ENCODE results near the gene RIOK1. TPM values are rescaled to one million over a fixed set of nuclear protein-coding genes. Genes with fewer than 3 reads are reported as not detected.

RIOK1 gene
- total and polyA plus RNA-seq, 9 of the 15 experiments (the other 6 are each of a cell fraction or from before 2014, with no cell fraction given): 24.9 to 101 (median 52.2) TPM

- no peak overlapping the region for H3K4me2 ChIP-seq (ENCODE audit: insufficient read depth, low read length)
- H3K79me2 ChIP-seq (ENCODE audit: control insufficient read depth, insufficient read depth, low read length): no peaks in the 10 kb centered on the region
- no peak for FAIRE-seq
- DNase-seq (ENCODE audit: extremely low read depth in 1 of 4, low spot score in 3 of 4): no peak
- no peak for ATAC-seq
- no peak overlapping the region for H2AFZ ChIP-seq (ENCODE audit: low read depth, low read length)
- WGBS (ENCODE audit: insufficient coverage, low coverage, missing lambda C conversion rate): 64% methylated on average over 22 of the region's 39 CpGs
- H3K27ac ChIP-seq (ENCODE audit: extremely low read depth, low read depth, low read length): no peak overlapping the region
- no peaks in the 10 kb centered on the region for H3K4me1 ChIP-seq (replicated peaks in 1 of 2; ENCODE audit: control insufficient read depth in 2 of 2, insufficient read depth in 2 of 2, low read length in 2 of 2)
- intact Hi-C loops (cut with micrococcal nuclease) (loop anchor here (1.0 kb wide), 1 partner anchor 190 kb away; no protein-coding TSS in a partner anchor), in situ Hi-C loops (cut with MboI) (no loop called here)
- H3K9me3 ChIP-seq (replicated peaks; ENCODE audit: control insufficient read depth, insufficient read depth, low read depth, low read length): no peaks in the 10 kb centered on the region; the same call in 1 of the 2 replicates
- no peaks in the 10 kb centered on the region for H3K9me1 ChIP-seq (ENCODE audit: control insufficient read depth, insufficient read depth, low read length)
- H3K27me3 ChIP-seq (ENCODE audit: control insufficient read depth in 2 of 2, insufficient read depth in 2 of 2, low read length in 2 of 2): peaks cover 0 to 5% of the 10 kb centered on the region in 2 experiments; a peak in 1 of 5 replicates
- no peak for TF ChIP-seq SMARCA4 (IDR thresholded peaks at IDR 0.05)
- no peak for TF ChIP-seq ZNF23 (CRISPR knock-in tag; IDR thresholded peaks at IDR 0.05)
- 0 out of 2 replicates have a peak, but pooled peaks have one; percentile 34 for TF ChIP-seq ZBTB33 (CRISPR knock-in tag; IDR thresholded peaks at IDR 0.05)
- 0 out of 2 replicates have a peak, but pooled peaks cover 2% of the 10 kb centered on the region for H4K20me1 ChIP-seq (replicated peaks; ENCODE audit: control insufficient read depth, insufficient read depth, low read length)
- H3K9ac ChIP-seq (ENCODE audit: insufficient read depth in 1 of 2, low read depth in 2 of 2, low read length in 2 of 2): no peak overlapping the region
- no TSS peak for BruUV-seq (replicated peaks)
- H3K4me3 ChIP-seq: no peak overlapping the region
- H3K36me3 ChIP-seq (ENCODE audit: control insufficient read depth, insufficient read depth, low read length): no peaks in the 10 kb centered on the region
- CTCF ChIA-PET (ENCODE audit: low intra/inter-chr PET ratio): no interaction called here
- POLR2A ChIA-PET: interaction anchor here (0.6 to 1.2 kb wide), 3 partner anchors 10 to 1491 kb away, joined by 3 to 7 read pairs (median 3); no protein-coding TSS in a partner anchor
Observed at GRCh38 chr6:7425808-7426190, 36.2 kb downstream of the RIOK1 start.

Measured in K562 (cell line).